Endothelial cell of umbilical vein (primary cell): ENCODE results near the gene GFER. TPM values are rescaled to one million over a fixed set of nuclear protein-coding genes. Genes with fewer than 3 reads are reported as not detected.

ENCODE experiments used
- BruUV-seq: library from RNA; stranded (reverse); fragments of 400-500 nt; replicated peaks from 2 replicates; lab custom pipeline; 2021; lab: Mats Ljungman, UMichigan
- CTCF ChIA-PET: fragments of 300-600, 350-600 bp; sonication (Branson Sonifier 250); formaldehyde crosslinking; loops from one replicate; lab custom pipeline; 2021; ENCODE audit warnings: antibody characterized with exemption, inconsistent platforms; lab: Charles Lee
- POLR2A ChIA-PET: fragments of 300-600, 350-600 bp; sonication (Branson Sonifier 250); formaldehyde crosslinking; loops from one replicate; lab custom pipeline; 2021; ENCODE audit warnings: antibody characterized with exemption, inconsistent platforms; lab: Charles Lee
- DNase-seq: peaks from one replicate; pipeline ENCODE4 v3.0.0-alpha.2; 2011; ENCODE audit warnings: low read depth, low spot score
- FAIRE-seq: peaks from 2 replicates; lab custom pipeline; 2011; peaks lifted over from hg19 to GRCh38; lab: Jason Lieb, UNC
- H2AFZ ChIP-seq: 2 replicates; pipeline ENCODE4 v1.6.0; 2012; ENCODE audit warnings: low read depth, low read length, control low read depth, inconsistent platforms
- H3K27ac ChIP-seq: 2 replicates; pipeline ENCODE4 v1.5.1; 2011; ENCODE audit warnings: low read depth, mild to moderate bottlenecking, control low read depth, low read length, moderate library complexity; ENCODE audit not compliant: insufficient read depth
- H3K27me3 ChIP-seq, 2 experiments: 2 replicates each; pipeline versions ENCODE4 v1.6.0 to v1.6.1; 2011; ENCODE audit warnings: low read length in 2 of 2, mixed read lengths in 1 of 2; ENCODE audit not compliant: control insufficient read depth in 2 of 2, insufficient read depth in 2 of 2
- H3K36me3 ChIP-seq, 2 experiments: 2 replicates in 1 of 2; 3 replicates in 1 of 2; pipeline ENCODE4 v1.5.1; 2011; ENCODE audit warnings: low read length in 2 of 2, mild to moderate bottlenecking in 1 of 2, moderate library complexity in 1 of 2; ENCODE audit not compliant: control insufficient read depth in 2 of 2, insufficient read depth in 2 of 2; ENCODE audit errors: extremely low read depth in 1 of 2
- H3K4me1 ChIP-seq: 3 replicates; pipeline ENCODE4 v1.5.1; 2011; ENCODE audit warnings: mild to moderate bottlenecking, low read length; ENCODE audit not compliant: control insufficient read depth, insufficient read depth; ENCODE audit errors: extremely low read depth
- H3K4me2 ChIP-seq: 2 replicates; pipeline ENCODE4 v1.6.1; 2011; ENCODE audit warnings: low read length, control low read depth, mixed read lengths; ENCODE audit not compliant: insufficient read depth
- H3K4me3 ChIP-seq, 3 experiments: fragments of 200-600 bp in 1 of 3; sonication (generic), shearing (Covaris generic) in 1 of 3; replicated peaks in 1 of 3; 2 replicates each; pipeline ENCODE4 v1.5.1; 2011 to 2016; ENCODE audit warnings: control low read depth in 3 of 3, low read length in 3 of 3, mild to moderate bottlenecking in 2 of 3, inconsistent platforms in 1 of 3, low read depth in 1 of 3, moderate library complexity in 1 of 3; ENCODE audit not compliant: insufficient read depth in 1 of 3
- H3K79me2 ChIP-seq: 2 replicates; pipeline ENCODE4 v1.6.0; 2012; ENCODE audit warnings: low read length, inconsistent platforms; ENCODE audit not compliant: control insufficient read depth, insufficient read depth
- H3K9ac ChIP-seq: replicated peaks from 2 replicates; pipeline ENCODE3; 2011; ENCODE audit warnings: low read length, control low read depth; ENCODE audit not compliant: insufficient read depth; ENCODE audit errors: extremely low read depth
- H3K9me1 ChIP-seq: replicated peaks from 3 replicates; pipeline ENCODE4 v1.6.0; 2011; ENCODE audit warnings: mild to moderate bottlenecking, low read length; ENCODE audit not compliant: control insufficient read depth, insufficient read depth; ENCODE audit errors: extremely low read depth
- H3K9me3 ChIP-seq: replicated peaks from 2 replicates; pipeline ENCODE4 v1.5.1; 2012; ENCODE audit warnings: low read length, inconsistent platforms; ENCODE audit not compliant: control insufficient read depth, insufficient read depth
- H4K20me1 ChIP-seq: replicated peaks from 2 replicates; pipeline ENCODE3; 2011; ENCODE audit warnings: mild to moderate bottlenecking, low read length; ENCODE audit not compliant: control insufficient read depth, insufficient read depth; ENCODE audit errors: extremely low read depth
- CTCF ChIP-seq, 2 donors: IDR thresholded peaks; 1 replicate in 1 of 2; 2 replicates in 1 of 2; pipeline ENCODE4 v1.5.1; 2011; ENCODE audit warnings: low read length in 2 of 2, mild to moderate bottlenecking in 2 of 2, moderate library complexity in 2 of 2, control low read depth in 1 of 2, inconsistent platforms in 1 of 2, low read depth in 1 of 2; ENCODE audit not compliant: insufficient read depth in 1 of 2; ENCODE audit errors: extremely low read depth in 1 of 2
- EZH2 ChIP-seq: IDR thresholded peaks from 2 replicates; pipeline ENCODE4 v1.6.1; 2012; ENCODE audit warnings: borderline replicate concordance, low read depth, mild to moderate bottlenecking, moderate library complexity, low read length, inconsistent platforms; ENCODE audit not compliant: severe bottlenecking
- FOS ChIP-seq: IDR thresholded peaks from 2 replicates; pipeline ENCODE4 v1.6.1; 2011; ENCODE audit warnings: mild to moderate bottlenecking, low read length, moderate library complexity, borderline replicate concordance; ENCODE audit not compliant: insufficient read depth
- GATA2 ChIP-seq: IDR thresholded peaks from 2 replicates; pipeline ENCODE4 v1.7.0; 2011; ENCODE audit warnings: low read depth, mild to moderate bottlenecking, moderate library complexity, mixed read lengths, low read length; ENCODE audit not compliant: insufficient read length, insufficient read depth
- JUN ChIP-seq: IDR thresholded peaks from 2 replicates; pipeline ENCODE4 v1.6.1; 2011; ENCODE audit warnings: borderline replicate concordance, low read depth; ENCODE audit not compliant: insufficient read length, insufficient read depth
- MAX ChIP-seq: IDR thresholded peaks from 2 replicates; pipeline ENCODE4 v1.6.1; 2011; ENCODE audit not compliant: insufficient read depth, insufficient read length
- MYC ChIP-seq: IDR thresholded peaks from one replicate; pipeline ENCODE4 v1.6.1; 2011; ENCODE audit warnings: mild to moderate bottlenecking, low read depth, low read length
- POLR2A ChIP-seq: IDR thresholded peaks from 2 replicates; pipeline ENCODE4 v1.6.1; 2012; ENCODE audit warnings: low read depth, mild to moderate bottlenecking, control low read depth, low read length
- POLR2AphosphoS5 ChIP-seq: IDR thresholded peaks from 2 replicates; pipeline ENCODE4 v1.6.1; 2012; ENCODE audit warnings: low read depth, mild to moderate bottlenecking, control low read depth, low read length, moderate library complexity; ENCODE audit not compliant: insufficient read depth
- dilution Hi-C: fragments of 300-500 bp; cut with MboI; formaldehyde crosslinking; loops from one replicate; pipeline ENCODE4 v1.15.0; 2019; ENCODE audit warnings: low sequenced_read_pairs; ENCODE audit not compliant: extremely low pct_ligation_motif_present
- intact Hi-C: fragments of 100-400 bp; cut with micrococcal nuclease; formaldehyde crosslinking; loops from one replicate; pipeline ENCODE4 v1.10.0; 2022
- polyA plus RNA-seq, 4 experiments: library from polyadenylated mRNA; depleted of rRNA in 3 of 4; stranded (reverse) in 3 of 4; unstranded in 1 of 4; fragments of >200 nt; gene quantifications; 2 replicates each; pipeline versions ENCODE4 v1.2.1 to v1.2.3, GENCODE V29; 2011 to 2012; ENCODE audit warnings: missing spikeins in 1 of 4
- total RNA-seq: library from RNA; stranded (reverse); gene quantifications from 2 replicates; pipeline ENCODE4 v1.2.3, GENCODE V29; 2021

GFER gene
- total and polyA plus RNA-seq, 2 donors (not counting 3 experiments of a cell fraction or from before 2014, with no cell fraction given) = 13.7 to 29.9 TPM

GRCh38 chr16:2030036-2030435 is 46.0 kb downstream of the GFER start:
- dilution Hi-C loops (loop anchor here (25.0 kb wide), 1 partner anchor 132 kb away; the partner anchor contains the start of gene TRAF7), intact Hi-C loops (no loop called here)
- H2AFZ ChIP-seq = no peak overlapping the region
- FAIRE-seq (no peak), DNase-seq (no peak)
- no peak overlapping the region for H3K4me2 ChIP-seq
- H3K9ac ChIP-seq = no peak overlapping the region
- peaks cover 48% of the 10 kb centered on the region for H3K4me1 ChIP-seq
- no peaks in the 10 kb centered on the region for H4K20me1 ChIP-seq
- no peaks in the 10 kb centered on the region for H3K9me1 ChIP-seq
- BruUV-seq = no TSS peak
- H3K9me3 ChIP-seq = no peaks in the 10 kb centered on the region
- H3K4me3 ChIP-seq = no peak overlapping the region
- no peak overlapping the region for H3K27ac ChIP-seq
- CTCF ChIA-PET = interaction anchor here (1.2 kb wide), 1 partner anchor 111 kb away, joined by 8 read pairs; no protein-coding TSS in a partner anchor
- H3K36me3 ChIP-seq = no peaks in the 10 kb centered on the region
- no peak for TF ChIP-seq JUN
- peaks cover 24% of the 10 kb centered on the region for H3K79me2 ChIP-seq
- H3K27me3 ChIP-seq = no peaks in the 10 kb centered on the region
- POLR2A ChIA-PET = no interaction called here

GRCh38 chr16:2031081-2031577 is 47.1 kb downstream of the GFER start:
- no peak for TF ChIP-seq JUN
- TF ChIP-seq FOS = no peak
- no peak for TF ChIP-seq POLR2A
- no peak for TF ChIP-seq GATA2
- TF ChIP-seq EZH2 = no peak
- no peak for TF ChIP-seq CTCF (IDR thresholded peaks at IDR 0.05; ENCODE audit: extremely low read depth in 1 of 2, insufficient read depth in 1 of 2, low read depth in 1 of 2, low read length in 2 of 2)
- no peak for TF ChIP-seq MYC
- TF ChIP-seq POLR2AphosphoS5 = no peak
- no peak for TF ChIP-seq MAX
- H3K79me2 ChIP-seq = peaks cover 25% of the 10 kb centered on the region
- FAIRE-seq (peak; percentile 37), DNase-seq (peak; percentile 69)
- ChIA-PET CTCF (interaction anchor here (0.7 to 3.6 kb wide), 4 partner anchors 8 to 109 kb away, joined by 3 to 21 read pairs (median 6); no protein-coding TSS in a partner anchor), POLR2A (no interaction called here)
- no peaks in the 10 kb centered on the region for H3K9me3 ChIP-seq
- peaks cover 58% of the 10 kb centered on the region for H3K4me1 ChIP-seq
- H3K4me3 ChIP-seq = no peak overlapping the region
- H3K4me2 ChIP-seq = no peak overlapping the region
- H3K36me3 ChIP-seq = no peaks in the 10 kb centered on the region
- H3K27me3 ChIP-seq = no peaks in the 10 kb centered on the region
- no peak overlapping the region for H3K9ac ChIP-seq
- H4K20me1 ChIP-seq = no peaks in the 10 kb centered on the region
- H3K27ac ChIP-seq = no peak overlapping the region
- no TSS peak for BruUV-seq
- no peaks in the 10 kb centered on the region for H3K9me1 ChIP-seq
- intact Hi-C loops = no loop called here
- H2AFZ ChIP-seq = no peak overlapping the region
- dilution Hi-C loops = loop anchor here (25.0 kb wide), 1 partner anchor 131 kb away; the partner anchor contains the start of gene TRAF7
